HPDE6-E6E7 (cell line): ENCODE measurements around the gene EXD2.
"Not testable (repeated sequence)": the region's sequence is repeated elsewhere in the genome, so short reads cannot be mapped to it uniquely, and the experiment has no call there.

ENCODE experiments used
- DNase-seq: peaks from one replicate; pipeline ENCODE4 v3.0.0; 2011; ENCODE audit warnings: missing footprints; ENCODE audit errors: extremely low spot score

EXD2 gene

GRCh38 chr14:69191340-69192111, at the start of gene EXD2:
TSS of gene EXD2 (plus strand) at chr14:69191498. CDS start at chr14:69209471, 17,973 bp downstream.
- DNase-seq: peak; percentile 99

- DNase-seq: no peak
Observed at GRCh38 chr14:69141550-69141949, 49.7 kb upstream of the EXD2 start.

- no peak for DNase-seq
Observed at GRCh38 chr14:69142101-69142500, 49.2 kb upstream of the EXD2 start.

GRCh38 chr14:69149461-69150244, 41.6 kb upstream of the EXD2 start:
- DNase-seq: no peak

- DNase-seq: peak; percentile 80
Observed at GRCh38 chr14:69151458-69152180, 39.7 kb upstream of the EXD2 start.

GRCh38 chr14:69152181-69152901, 39.0 kb upstream of the EXD2 start:
- DNase-seq: no peak

GRCh38 chr14:69152902-69153151, 38.5 kb upstream of the EXD2 start, which contains the start of gene DCAF5:
TSS of gene DCAF5 (minus strand) at chr14:69153119. CDS start at chr14:69152978, 141 bp downstream.
- no peak for DNase-seq

- DNase-seq: peak; percentile 99
Observed at GRCh38 chr14:69153152-69153872, 38.0 kb upstream of the EXD2 start.

GRCh38 chr14:69153873-69154270, 37.4 kb upstream of the EXD2 start:
- DNase-seq: no peak

- no peak for DNase-seq
Observed at GRCh38 chr14:69154779-69155178, 36.5 kb upstream of the EXD2 start.

GRCh38 chr14:69156224-69156623, 35.1 kb upstream of the EXD2 start:
- DNase-seq: no peak

- DNase-seq: no peak
Observed at GRCh38 chr14:69161590-69161989, 29.7 kb upstream of the EXD2 start.

- DNase-seq: not testable (repeated sequence)
Observed at GRCh38 chr14:69165787-69166186, 25.5 kb upstream of the EXD2 start.

- no peak for DNase-seq
Observed at GRCh38 chr14:69170839-69171238, 20.5 kb upstream of the EXD2 start.

GRCh38 chr14:69171569-69171968, 19.7 kb upstream of the EXD2 start:
- no peak for DNase-seq

GRCh38 chr14:69175130-69175529, 16.2 kb upstream of the EXD2 start:
- DNase-seq: no peak

GRCh38 chr14:69181491-69181890, 9.8 kb upstream of the EXD2 start:
- DNase-seq: no peak

GRCh38 chr14:69182580-69182979, 8.7 kb upstream of the EXD2 start:
- DNase-seq: not testable (repeated sequence)

GRCh38 chr14:69183735-69184134, 7.6 kb upstream of the EXD2 start:
- DNase-seq: no peak

- DNase-seq: no peak
Observed at GRCh38 chr14:69190191-69190590, 1.1 kb upstream of the EXD2 start.

GRCh38 chr14:69193721-69194120, 2.4 kb downstream of the EXD2 start:
- DNase-seq: no peak
